DOHH2 (cell line): ENCODE results near the gene PTPN18.

Source experiments
- EZH2phosphoT487 ChIP-seq: fragments of 200-600 bp; sonication (generic); IDR thresholded peaks from 2 replicates; pipeline ENCODE4 v1.6.1; 2017; ENCODE audit warnings: borderline replicate concordance, mild to moderate bottlenecking, antibody characterized with exemption, low read length, moderate library complexity, mixed read lengths
- TF ChIP-seq, protein P1 (sequence below): fragments of 200-600 bp; sonication (generic); IDR thresholded peaks from one replicate; pipeline ENCODE4 v1.5.1; 2014; ENCODE audit warnings: antibody characterized with exemption, mild to moderate bottlenecking, low read depth, low read length; ENCODE audit not compliant: poor library complexity, severe bottlenecking

DNA sequence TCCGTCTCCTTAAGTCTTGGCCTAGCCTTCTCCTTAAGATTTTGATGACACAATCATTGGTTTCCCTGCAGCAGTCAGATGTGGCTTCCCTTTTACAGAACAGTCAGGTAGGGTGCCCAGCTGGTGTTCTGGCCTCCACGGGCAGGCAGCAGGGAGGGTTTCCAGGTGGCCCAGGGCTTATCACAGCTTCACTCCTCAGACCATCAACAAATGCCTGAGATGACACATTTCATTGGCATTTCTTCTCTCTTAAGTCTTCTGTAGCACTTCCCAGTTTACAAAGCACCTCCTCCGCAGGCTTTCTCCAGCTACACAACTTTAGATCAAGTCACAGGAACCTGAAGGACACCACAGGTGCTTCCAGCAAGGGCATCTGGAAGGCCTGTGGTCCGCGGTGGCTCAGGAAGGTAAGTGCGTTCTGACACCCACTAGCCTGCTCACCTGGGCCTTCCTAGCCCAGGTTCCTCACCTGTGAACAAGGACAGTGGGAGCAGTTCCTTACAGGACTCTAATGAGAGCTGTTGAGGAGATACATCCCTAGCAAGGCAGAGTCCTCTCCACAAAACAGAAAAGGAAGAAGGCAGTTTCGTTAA lies 37.6 kb downstream of the PTPN18 start:
- TF ChIP-seq, protein P1, sequence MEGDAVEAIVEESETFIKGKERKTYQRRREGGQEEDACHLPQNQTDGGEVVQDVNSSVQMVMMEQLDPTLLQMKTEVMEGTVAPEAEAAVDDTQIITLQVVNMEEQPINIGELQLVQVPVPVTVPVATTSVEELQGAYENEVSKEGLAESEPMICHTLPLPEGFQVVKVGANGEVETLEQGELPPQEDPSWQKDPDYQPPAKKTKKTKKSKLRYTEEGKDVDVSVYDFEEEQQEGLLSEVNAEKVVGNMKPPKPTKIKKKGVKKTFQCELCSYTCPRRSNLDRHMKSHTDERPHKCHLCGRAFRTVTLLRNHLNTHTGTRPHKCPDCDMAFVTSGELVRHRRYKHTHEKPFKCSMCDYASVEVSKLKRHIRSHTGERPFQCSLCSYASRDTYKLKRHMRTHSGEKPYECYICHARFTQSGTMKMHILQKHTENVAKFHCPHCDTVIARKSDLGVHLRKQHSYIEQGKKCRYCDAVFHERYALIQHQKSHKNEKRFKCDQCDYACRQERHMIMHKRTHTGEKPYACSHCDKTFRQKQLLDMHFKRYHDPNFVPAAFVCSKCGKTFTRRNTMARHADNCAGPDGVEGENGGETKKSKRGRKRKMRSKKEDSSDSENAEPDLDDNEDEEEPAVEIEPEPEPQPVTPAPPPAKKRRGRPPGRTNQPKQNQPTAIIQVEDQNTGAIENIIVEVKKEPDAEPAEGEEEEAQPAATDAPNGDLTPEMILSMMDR = no peak
- TF ChIP-seq EZH2phosphoT487 = no peak
